Activated naive CD8-positive, alpha-beta T cell treated with anti-CD3 and anti-CD28 coated beads for 36 hours (primary cell): Measurements from ENCODE around the gene PPP1R36. TPM values are rescaled to one million over a fixed set of nuclear protein-coding genes. Genes with fewer than 3 reads are reported as not detected.
"Not testable (repeated sequence)": the region's sequence is repeated elsewhere in the genome, so short reads cannot be mapped to it uniquely, and the experiment has no call there.

Experiments
- DNase-seq: peaks from one replicate; pipeline ENCODE4 v3.0.0; 2021
- H3K27ac Mint-ChIP-seq: one replicate; pipeline ENCODE4 v1.8.0; 2022; ENCODE audit warnings: mild to moderate bottlenecking, moderate library complexity, mixed read lengths
- H3K27me3 Mint-ChIP-seq: one replicate; pipeline ENCODE4 v1.8.0; 2022; ENCODE audit warnings: mild to moderate bottlenecking, mixed read lengths
- H3K36me3 Mint-ChIP-seq: one replicate; pipeline ENCODE4 v1.8.0; 2021; ENCODE audit warnings: mild to moderate bottlenecking, mixed read lengths
- H3K4me1 Mint-ChIP-seq: one replicate; pipeline ENCODE4 v1.8.0; 2021; ENCODE audit warnings: mixed read lengths
- H3K4me3 Mint-ChIP-seq: one replicate; pipeline ENCODE4 v1.8.0; 2022; ENCODE audit warnings: mild to moderate bottlenecking, moderate library complexity, mixed read lengths
- H3K9me3 Mint-ChIP-seq: one replicate; pipeline ENCODE4 v1.8.0; 2022; ENCODE audit warnings: mixed read lengths
- total RNA-seq, 2 experiments: library from RNA; stranded (reverse); gene quantifications; one replicate each; pipeline ENCODE4 v1.2.3, GENCODE V29; 2021

Gene PPP1R36
- total RNA-seq, 2 experiments from 2014 or later, result 0.18 to 0.25 TPM

DNA sequence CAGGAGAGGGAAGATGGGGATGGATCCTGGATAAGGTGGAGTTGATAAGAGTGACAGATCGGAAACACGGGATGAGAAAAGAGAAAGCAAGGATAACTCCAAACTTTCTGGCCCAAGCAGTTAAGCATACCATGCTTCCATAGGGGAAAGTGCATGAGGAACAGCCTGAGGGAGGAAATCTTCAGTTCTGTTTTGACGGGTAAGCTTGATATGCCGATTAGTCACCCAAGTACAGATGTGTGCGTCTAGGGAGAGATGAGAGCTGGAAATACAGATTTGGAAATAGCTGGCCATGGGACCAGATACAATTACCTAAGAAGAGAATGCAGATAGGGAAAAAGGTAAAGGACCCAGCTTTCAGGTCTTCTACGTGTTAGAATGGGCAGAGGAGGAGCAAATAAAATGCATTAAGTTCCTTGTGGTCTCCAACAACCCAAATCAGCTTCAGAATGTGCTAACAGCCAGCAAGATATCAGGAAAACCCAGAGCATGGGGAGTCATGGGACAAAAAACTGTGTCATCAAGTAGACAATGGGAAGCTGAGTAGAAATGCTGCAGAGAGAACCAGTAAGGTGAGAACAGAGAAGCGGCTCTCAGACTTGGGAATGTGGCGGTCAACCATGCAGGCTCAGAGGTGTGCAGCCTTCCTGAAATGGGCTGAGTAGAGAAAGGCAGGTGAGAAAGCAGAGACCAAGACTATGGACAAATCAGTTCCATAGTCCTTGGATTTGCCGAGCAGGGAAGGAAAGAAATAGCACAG, 56.3 kb downstream of the PPP1R36 start:
- H3K27me3 Mint-ChIP-seq, result peaks cover 37% of the 10 kb centered on the region
- DNase-seq, result no peak
- peaks cover 5% of the 10 kb centered on the region for H3K4me1 Mint-ChIP-seq

GRCh38 chr14:64610049-64610746, 60.4 kb downstream of the PPP1R36 start:
- DNase-seq, result no peak
- peaks cover 5% of the 10 kb centered on the region for H3K4me1 Mint-ChIP-seq
- no peak overlapping the region for H3K27ac Mint-ChIP-seq
- no peaks in the 10 kb centered on the region for H3K9me3 Mint-ChIP-seq
- no peaks in the 10 kb centered on the region for H3K36me3 Mint-ChIP-seq
- H3K4me3 Mint-ChIP-seq, result no peak overlapping the region
- peaks cover 20% of the 10 kb centered on the region for H3K27me3 Mint-ChIP-seq

More for the DNA sequence above, 56.3 kb downstream of the PPP1R36 start:
- Mint-ChIP-seq H3K36me3 (no peaks in the 10 kb centered on the region), H3K4me3 (no peak overlapping the region), H3K27ac (no peak overlapping the region), H3K9me3 (no peaks in the 10 kb centered on the region)

DNA sequence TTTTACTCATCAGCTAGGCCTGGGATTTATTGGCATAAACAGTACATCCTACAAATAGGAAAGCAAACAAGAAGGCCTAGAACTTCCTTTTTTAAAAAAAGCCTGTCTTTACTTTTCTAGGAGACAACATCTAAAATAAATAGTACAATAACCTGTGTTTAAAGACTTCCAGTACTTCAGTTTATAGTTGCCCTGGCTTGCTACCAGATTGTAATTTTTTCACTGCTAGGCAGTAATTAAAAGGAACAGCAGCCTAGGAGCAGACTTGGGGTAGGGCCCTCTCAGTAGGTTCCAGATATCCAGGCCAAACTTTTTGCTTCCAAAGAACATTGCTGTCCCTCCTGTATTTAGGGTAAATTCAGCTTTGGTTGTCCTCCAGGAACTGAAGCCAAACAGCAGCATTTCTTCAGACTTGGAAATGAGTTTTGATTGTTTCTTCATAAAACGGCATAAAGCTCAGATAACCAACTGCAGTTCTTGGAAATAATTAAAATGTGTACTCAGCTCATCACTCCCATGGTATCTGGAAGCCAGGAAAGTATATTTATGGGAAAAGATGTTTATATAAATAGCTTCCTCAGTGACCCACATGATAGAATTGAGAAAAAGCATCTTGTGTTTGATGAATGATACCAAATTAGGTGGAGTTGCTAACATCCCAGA, 61.7 kb downstream of the PPP1R36 start:
- no peak overlapping the region for H3K4me3 Mint-ChIP-seq
- peaks cover 10% of the 10 kb centered on the region for H3K27me3 Mint-ChIP-seq
- H3K4me1 Mint-ChIP-seq, result peaks cover 5% of the 10 kb centered on the region
- no peaks in the 10 kb centered on the region for H3K9me3 Mint-ChIP-seq
- no peaks in the 10 kb centered on the region for H3K36me3 Mint-ChIP-seq
- no peak for DNase-seq
- no peak overlapping the region for H3K27ac Mint-ChIP-seq

DNA sequence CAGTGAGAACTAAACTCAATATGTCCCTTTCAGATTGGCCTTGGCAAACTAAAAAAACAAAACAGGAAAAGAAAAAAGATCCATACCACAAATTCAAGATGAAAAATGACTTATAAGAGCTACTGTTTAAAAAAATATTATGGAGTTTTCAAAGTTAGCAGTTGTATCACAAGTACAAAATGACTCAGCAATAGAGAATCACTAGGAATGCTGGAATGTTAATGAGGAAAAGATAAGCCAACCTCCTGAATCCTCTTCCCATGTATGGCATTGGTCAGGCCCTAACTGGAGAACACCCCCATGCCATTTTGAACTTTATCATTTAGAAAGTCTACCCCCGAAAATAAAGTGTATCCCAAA, 62.2 kb downstream of the PPP1R36 start:
- Mint-ChIP-seq H3K27me3 (peaks cover 5% of the 10 kb centered on the region), H3K36me3 (no peaks in the 10 kb centered on the region), H3K9me3 (no peaks in the 10 kb centered on the region), H3K4me3 (no peak overlapping the region), H3K4me1 (peaks cover 5% of the 10 kb centered on the region), H3K27ac (no peak overlapping the region)
- no peak for DNase-seq

DNA sequence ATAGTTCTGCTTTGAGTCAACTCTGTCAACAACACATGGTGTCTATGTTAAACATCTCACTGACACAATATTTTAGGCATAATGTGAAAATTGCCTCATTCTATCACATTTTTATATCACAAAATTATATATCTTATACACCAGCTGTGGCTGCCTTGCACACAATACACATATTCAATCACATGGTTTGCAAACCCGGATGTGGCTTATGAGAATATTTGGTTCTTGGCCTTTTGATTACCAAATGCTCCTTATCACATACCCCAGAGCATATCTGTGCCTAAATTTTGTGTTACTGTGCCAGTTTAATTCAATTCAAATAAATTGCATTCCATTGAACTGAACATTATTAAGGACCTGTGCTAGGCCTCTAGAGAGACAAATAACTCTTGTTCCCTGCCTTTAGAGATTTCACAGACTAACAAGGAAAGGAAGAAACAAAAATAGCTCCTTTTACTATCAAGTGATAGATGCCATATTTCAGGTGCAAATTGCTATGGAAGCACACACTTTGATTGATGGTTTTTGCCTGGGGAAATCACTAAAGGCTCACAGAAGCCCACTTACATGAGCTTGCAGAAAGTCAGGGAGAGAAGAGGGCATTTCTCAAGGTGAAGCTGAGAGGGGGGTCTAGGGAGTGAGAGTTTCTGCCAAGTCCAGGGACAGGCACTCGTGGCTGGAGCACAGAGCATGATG, 63.4 kb downstream of the PPP1R36 start:
- Mint-ChIP-seq H3K27me3 (no peaks in the 10 kb centered on the region), H3K4me1 (peaks cover 5% of the 10 kb centered on the region), H3K27ac (no peak overlapping the region), H3K4me3 (no peak overlapping the region), H3K36me3 (no peaks in the 10 kb centered on the region), H3K9me3 (no peaks in the 10 kb centered on the region)
- no peak for DNase-seq

- H3K4me3 Mint-ChIP-seq, result no peak overlapping the region
Observed at GRCh38 chr14:64614166-64614565, 64.4 kb downstream of the PPP1R36 start.

DNA sequence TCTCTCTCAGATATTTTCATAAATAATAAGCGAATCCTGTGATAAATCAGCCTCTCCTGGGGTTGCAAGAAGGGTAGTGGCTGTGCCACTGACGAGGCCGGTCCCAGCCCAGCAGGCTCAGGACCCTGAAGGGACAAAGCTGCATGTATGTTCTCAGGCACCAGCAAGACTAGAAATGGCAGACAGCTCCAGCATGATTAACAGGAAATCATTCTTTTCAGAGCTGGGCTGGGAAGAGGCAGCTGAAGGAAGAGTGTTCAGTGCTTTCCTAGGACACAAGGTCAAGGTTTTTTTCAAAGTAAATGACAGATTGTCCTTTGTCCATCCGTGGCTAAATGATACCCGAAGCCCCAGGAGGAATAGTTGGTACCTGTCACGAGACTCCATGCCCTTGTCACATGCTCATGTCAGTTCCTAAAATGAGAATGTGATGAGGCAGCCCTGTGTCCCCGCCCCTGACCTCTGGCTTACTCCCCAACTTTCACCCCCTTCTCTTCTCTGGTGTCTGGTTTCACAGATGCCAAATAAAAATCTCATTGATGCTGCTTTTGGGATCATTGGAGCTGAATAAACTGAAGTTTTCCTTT, 65.1 kb downstream of the PPP1R36 start:
- Mint-ChIP-seq H3K9me3 (no peaks in the 10 kb centered on the region), H3K27me3 (no peaks in the 10 kb centered on the region), H3K4me1 (peaks cover 3% of the 10 kb centered on the region), H3K36me3 (no peaks in the 10 kb centered on the region), H3K4me3 (no peak overlapping the region), H3K27ac (no peak overlapping the region)
- no peak for DNase-seq

More at GRCh38 chr14:64614166-64614565, 64.4 kb downstream of the PPP1R36 start:
- Mint-ChIP-seq H3K27ac (no peak overlapping the region), H3K9me3 (no peaks in the 10 kb centered on the region), H3K27me3 (no peaks in the 10 kb centered on the region), H3K36me3 (no peaks in the 10 kb centered on the region), H3K4me1 (peaks cover 5% of the 10 kb centered on the region)
- no peak for DNase-seq

DNA sequence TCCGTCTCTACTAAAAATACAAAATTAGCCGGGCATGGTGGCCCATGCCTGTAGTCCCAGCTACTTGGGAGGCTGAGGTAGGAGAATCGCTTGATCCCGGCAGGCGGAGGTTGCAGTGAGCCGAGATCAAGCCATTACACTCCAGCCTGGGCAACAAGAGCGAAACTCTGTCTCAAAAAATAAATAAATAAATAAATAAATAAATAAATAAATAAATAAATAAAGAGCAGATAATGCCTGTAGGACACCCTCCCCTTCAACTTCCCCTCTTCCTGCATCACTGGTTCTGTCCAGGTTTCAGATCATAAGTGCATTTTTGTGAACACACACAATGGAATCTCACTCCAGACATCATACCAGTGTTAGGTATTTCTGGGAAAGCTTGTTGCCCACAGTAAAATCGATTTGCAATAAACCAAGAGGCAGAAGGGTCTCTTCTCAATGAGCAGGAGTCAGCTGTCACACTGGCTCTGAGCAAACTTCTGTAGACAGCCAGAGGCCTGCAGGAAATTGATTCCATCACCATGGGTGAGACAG, 68.2 kb downstream of the PPP1R36 start:
- DNase-seq, H3K27me3 Mint-ChIP-seq: not testable (repeated sequence)

DNA sequence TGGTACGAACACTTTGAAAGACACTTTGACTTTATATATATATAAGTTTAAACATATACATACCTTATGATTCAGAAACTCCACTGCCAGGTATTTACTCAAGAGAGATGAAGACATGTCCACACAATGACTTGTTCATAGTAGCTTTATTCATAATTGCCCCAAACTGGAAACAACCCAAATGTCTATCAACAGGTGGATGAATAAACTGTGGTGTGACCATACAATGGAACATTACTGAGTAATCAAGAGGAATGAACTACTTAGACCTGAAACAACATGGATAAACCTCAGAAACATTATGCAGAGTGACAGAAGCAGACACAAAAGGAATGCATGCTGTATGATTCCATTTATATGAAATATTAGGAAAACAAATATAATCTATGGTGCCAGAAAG, 71.1 kb downstream of the PPP1R36 start:
- no peak for DNase-seq
- Mint-ChIP-seq H3K27ac (no peak overlapping the region), H3K4me3 (no peak overlapping the region), H3K4me1 (no peaks in the 10 kb centered on the region), H3K9me3 (no peaks in the 10 kb centered on the region), H3K27me3 (no peaks in the 10 kb centered on the region), H3K36me3 (no peaks in the 10 kb centered on the region)

More for the DNA sequence above, 68.2 kb downstream of the PPP1R36 start:
- H3K4me3 Mint-ChIP-seq, H3K9me3 Mint-ChIP-seq, H3K36me3 Mint-ChIP-seq, H3K4me1 Mint-ChIP-seq, H3K27ac Mint-ChIP-seq: not testable (repeated sequence)

DNA sequence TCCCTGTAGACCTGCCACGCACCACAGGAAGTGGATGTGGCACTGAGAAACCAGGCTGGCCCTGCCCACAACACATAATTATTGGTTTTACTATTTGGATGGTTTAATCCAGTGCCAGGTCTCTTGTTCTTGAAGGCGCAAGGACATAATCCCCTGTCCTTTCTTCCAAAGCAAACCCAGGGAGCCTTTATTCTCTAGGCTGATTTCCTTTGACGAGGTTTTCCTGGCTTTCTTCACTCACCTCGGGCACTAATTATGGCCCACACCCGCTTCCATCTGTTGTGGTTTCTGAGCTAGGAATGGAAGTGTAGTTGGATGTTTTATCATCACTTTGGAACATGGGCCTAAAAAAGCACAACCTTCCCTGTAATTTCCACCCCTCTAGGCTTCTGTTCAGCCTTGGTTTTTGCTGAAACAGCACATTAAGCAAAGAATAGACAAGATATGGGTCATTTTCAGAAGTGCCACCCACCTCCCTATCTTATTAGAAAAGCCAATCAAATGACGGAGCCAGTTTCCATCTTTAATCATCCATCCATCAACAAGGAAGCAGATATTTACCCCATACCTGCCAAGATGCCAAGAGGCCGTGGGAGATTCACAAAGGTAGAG, 73.9 kb downstream of the PPP1R36 start:
- Mint-ChIP-seq H3K9me3 (no peaks in the 10 kb centered on the region), H3K4me1 (peaks cover 1% of the 10 kb centered on the region), H3K27me3 (no peaks in the 10 kb centered on the region), H3K27ac (no peak overlapping the region), H3K4me3 (no peak overlapping the region), H3K36me3 (no peaks in the 10 kb centered on the region)
- DNase-seq, result no peak

- no peak overlapping the region for H3K4me3 Mint-ChIP-seq
- no peak overlapping the region for H3K27ac Mint-ChIP-seq
- no peaks in the 10 kb centered on the region for H3K36me3 Mint-ChIP-seq
- DNase-seq, result no peak
- peaks cover 1% of the 10 kb centered on the region for H3K4me1 Mint-ChIP-seq
- no peaks in the 10 kb centered on the region for H3K27me3 Mint-ChIP-seq
- no peaks in the 10 kb centered on the region for H3K9me3 Mint-ChIP-seq
Observed at GRCh38 chr14:64625386-64626232, 75.8 kb downstream of the PPP1R36 start.

DNA sequence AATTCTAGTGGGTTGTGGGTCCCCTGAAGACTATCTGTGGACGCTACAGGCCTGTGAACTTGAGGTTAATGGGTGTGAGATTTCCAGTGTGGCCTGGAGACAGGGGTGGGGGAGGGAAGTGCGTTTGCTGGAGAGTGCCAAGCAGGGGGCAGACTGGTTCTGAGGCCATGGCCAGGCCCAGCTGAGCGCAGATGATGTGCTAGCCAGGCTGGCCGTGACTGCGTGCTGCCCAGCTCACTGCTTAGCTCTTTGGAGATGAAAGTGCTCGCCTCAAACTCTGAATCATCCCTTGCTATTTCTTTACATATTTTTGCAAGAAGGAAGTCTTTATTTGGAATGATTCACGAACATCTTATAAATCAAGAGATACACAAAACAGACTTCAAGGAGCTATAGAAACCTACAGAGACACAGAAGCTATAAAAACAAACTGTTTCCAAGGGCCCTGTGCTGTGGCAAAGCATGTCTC, 79.2 kb downstream of the PPP1R36 start:
- DNase-seq, result no peak
- Mint-ChIP-seq H3K36me3 (no peaks in the 10 kb centered on the region), H3K9me3 (no peaks in the 10 kb centered on the region), H3K4me1 (peaks cover 1% of the 10 kb centered on the region), H3K27me3 (no peaks in the 10 kb centered on the region), H3K4me3 (no peak overlapping the region), H3K27ac (no peak overlapping the region)

DNA sequence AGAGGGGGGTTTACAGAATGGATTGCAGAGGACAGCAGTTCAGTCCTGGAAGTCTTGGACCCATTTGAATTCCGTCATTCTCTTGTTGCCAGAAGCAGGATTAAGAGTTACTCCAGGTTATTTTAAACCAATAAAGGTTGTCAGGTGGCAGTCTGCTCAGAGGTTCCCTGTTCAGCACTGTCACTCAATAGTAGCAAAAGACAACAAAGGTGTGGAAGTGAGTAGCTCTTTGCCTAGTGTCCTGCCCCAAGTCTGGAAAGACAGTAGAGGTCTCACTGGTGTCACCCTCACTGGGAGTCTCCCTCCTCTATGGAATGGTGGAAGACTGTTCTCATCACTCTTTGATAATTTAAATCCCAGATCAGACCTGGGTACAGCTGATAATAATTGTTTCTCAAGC, 81.0 kb downstream of the PPP1R36 start:
- DNase-seq, result no peak
- H3K4me1 Mint-ChIP-seq, result peaks cover 1% of the 10 kb centered on the region
- H3K9me3 Mint-ChIP-seq, result no peaks in the 10 kb centered on the region
- no peak overlapping the region for H3K27ac Mint-ChIP-seq
- H3K36me3 Mint-ChIP-seq, result no peaks in the 10 kb centered on the region
- H3K27me3 Mint-ChIP-seq, result no peaks in the 10 kb centered on the region
- H3K4me3 Mint-ChIP-seq, result no peak overlapping the region
